Measurements from ENCODE around the gene CCDC33.

GRCh38 chr15:74295800-74296199 is 59.7 kb downstream of the CCDC33 start:
- TF ChIP-seq POLR2A (IDR thresholded peaks at IDR 0.05): no peak
- TF ChIP-seq POLR2AphosphoS5 (IDR thresholded peaks at IDR 0.05): no peak
- TF ChIP-seq CTCF (IDR thresholded peaks at IDR 0.05): no peak
